ENCODE data around the gene PTPRG.

GRCh38 chr3:61646851-61647525 is 85.6 kb downstream of the PTPRG start:
- TF ChIP-seq ZNF24 (IDR thresholded peaks at IDR 0.05) = no peak
- TF ChIP-seq ZNF274 (IDR thresholded peaks at IDR 0.05; ENCODE audit: insufficient read depth, insufficient read length) = no peak
- TF ChIP-seq, protein P1, sequence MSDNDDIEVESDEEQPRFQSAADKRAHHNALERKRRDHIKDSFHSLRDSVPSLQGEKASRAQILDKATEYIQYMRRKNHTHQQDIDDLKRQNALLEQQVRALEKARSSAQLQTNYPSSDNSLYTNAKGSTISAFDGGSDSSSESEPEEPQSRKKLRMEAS (IDR thresholded peaks at IDR 0.05; ENCODE audit: low read depth, low read length) = no peak
- no peak for TF ChIP-seq CREB1 (IDR thresholded peaks at IDR 0.05; ENCODE audit: low read depth)
- no peak for TF ChIP-seq JUND (IDR thresholded peaks at IDR 0.05; ENCODE audit: low read depth, low read length)
- no peak for TF ChIP-seq CTCF (IDR thresholded peaks at IDR 0.05 in 2 of 3, conservative IDR thresholded peaks at IDR 0.05 in 1 of 3; ENCODE audit: control insufficient read depth in 2 of 3, extremely low read depth in 1 of 3, insufficient read depth in 1 of 3, low read depth in 3 of 3, low read length in 3 of 3)
- TF ChIP-seq SUZ12 (IDR thresholded peaks at IDR 0.05; ENCODE audit: unreplicated experiment) = no peak
- no peak for TF ChIP-seq POLR2A (IDR thresholded peaks at IDR 0.05; ENCODE audit: low read depth, low read length)
- no peak for TF ChIP-seq POLR2AphosphoS5 (IDR thresholded peaks at IDR 0.05; ENCODE audit: low read length)
- no peak for TF ChIP-seq TBL1XR1 (IDR thresholded peaks at IDR 0.05; ENCODE audit: low read depth, low read length)
- no peak for TF ChIP-seq FOS (IDR thresholded peaks at IDR 0.05; ENCODE audit: borderline replicate concordance, extremely low read depth, insufficient read length)
- TF ChIP-seq RELA (IDR thresholded peaks at IDR 0.05; ENCODE audit: borderline replicate concordance, partially characterized antibody) = no peak
- no peak for TF ChIP-seq HCFC1 (IDR thresholded peaks at IDR 0.05; ENCODE audit: low read length)
- TF ChIP-seq EP300 (IDR thresholded peaks at IDR 0.05; ENCODE audit: borderline replicate concordance in 1 of 2, control insufficient read depth in 1 of 2, low read depth in 2 of 2, low read length in 2 of 2) = no peak
